ENCODE results near the gene ADRM1.

Gene ADRM1

GRCh38 chr20:62332421-62332820, 29.6 kb downstream of the ADRM1 start:
- no peak for DNase-seq (ENCODE audit: extremely low read depth, low read depth)
- TF ChIP-seq, protein P1, sequence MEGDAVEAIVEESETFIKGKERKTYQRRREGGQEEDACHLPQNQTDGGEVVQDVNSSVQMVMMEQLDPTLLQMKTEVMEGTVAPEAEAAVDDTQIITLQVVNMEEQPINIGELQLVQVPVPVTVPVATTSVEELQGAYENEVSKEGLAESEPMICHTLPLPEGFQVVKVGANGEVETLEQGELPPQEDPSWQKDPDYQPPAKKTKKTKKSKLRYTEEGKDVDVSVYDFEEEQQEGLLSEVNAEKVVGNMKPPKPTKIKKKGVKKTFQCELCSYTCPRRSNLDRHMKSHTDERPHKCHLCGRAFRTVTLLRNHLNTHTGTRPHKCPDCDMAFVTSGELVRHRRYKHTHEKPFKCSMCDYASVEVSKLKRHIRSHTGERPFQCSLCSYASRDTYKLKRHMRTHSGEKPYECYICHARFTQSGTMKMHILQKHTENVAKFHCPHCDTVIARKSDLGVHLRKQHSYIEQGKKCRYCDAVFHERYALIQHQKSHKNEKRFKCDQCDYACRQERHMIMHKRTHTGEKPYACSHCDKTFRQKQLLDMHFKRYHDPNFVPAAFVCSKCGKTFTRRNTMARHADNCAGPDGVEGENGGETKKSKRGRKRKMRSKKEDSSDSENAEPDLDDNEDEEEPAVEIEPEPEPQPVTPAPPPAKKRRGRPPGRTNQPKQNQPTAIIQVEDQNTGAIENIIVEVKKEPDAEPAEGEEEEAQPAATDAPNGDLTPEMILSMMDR (IDR thresholded peaks at IDR 0.05; ENCODE audit: low read depth, low read length) = no peak

DNA sequence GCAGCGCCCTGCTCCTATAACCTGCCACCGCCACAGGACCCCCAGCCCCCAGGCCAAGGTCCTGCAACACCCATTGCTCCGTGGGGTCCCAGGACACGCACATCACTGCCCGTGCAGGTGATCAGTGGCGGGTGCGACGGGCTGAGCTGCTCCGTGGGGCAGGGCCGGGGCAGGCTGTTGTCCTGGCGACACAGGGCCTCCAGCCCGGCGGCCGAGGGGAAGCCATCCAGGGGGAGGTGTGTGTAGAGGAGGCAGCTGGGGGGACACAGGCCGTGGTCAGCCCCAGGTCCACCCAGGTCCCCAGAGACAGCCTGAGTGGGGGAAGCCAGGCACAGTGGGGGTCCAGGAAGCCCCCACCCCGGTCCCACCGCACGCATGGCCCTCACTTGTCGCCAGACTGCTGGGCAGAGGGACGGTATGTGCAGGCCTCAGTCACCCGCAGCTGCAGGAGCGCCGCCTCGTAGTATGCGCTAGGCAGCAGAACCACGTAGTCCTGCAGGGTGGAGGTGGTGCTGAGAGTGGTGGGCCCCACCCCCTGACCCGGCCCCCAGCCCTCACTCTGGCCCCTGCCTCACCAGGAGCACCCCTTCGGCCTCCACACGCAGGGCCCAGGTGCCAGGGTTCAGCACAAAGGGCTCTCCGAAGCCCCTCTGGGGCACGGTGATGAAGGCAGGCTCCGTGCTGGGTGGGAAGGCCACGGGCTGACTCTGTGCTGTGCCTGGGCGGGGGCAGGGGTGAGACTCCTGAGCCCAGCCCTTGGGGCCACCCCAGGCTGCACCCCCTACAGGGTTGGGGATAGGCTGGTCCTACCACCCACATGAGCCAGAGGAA, 30.4 kb downstream of the ADRM1 start:
- TF ChIP-seq, protein P1 (IDR thresholded peaks at IDR 0.05; ENCODE audit: low read depth, low read length) = no peak
- DNase-seq (ENCODE audit: extremely low read depth, low read depth) = no peak

- DNase-seq (ENCODE audit: extremely low read depth, low read depth) = no peak
- TF ChIP-seq, protein P1 (IDR thresholded peaks at IDR 0.05; ENCODE audit: low read depth, low read length) = no peak
Observed at GRCh38 chr20:62333820-62334595, 31.2 kb downstream of the ADRM1 start.

DNA sequence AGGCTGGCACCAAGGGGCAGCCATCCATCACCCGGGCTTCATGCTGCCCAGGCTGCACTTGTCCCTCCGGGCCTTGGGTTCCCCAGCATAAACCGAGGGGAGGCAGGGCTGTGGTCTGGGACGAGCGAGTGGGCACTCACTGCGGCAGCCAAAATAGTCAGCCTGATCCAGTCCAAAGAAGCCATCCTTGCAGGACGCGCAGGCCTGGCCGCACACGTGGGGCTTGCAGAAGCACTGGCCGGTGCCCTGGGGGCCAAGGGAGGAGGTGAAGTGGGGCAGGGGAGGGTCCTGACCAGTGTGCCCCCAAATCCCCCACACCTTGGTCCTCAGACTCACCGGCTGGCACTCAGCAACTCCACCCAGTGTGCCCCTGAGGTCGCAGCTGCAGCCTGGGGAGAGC, 32.1 kb downstream of the ADRM1 start:
- DNase-seq (ENCODE audit: extremely low read depth, low read depth) = no peak
- TF ChIP-seq, protein P1 (IDR thresholded peaks at IDR 0.05; ENCODE audit: low read depth, low read length) = no peak

- DNase-seq (ENCODE audit: extremely low read depth, low read depth) = no peak
- TF ChIP-seq, protein P1 (IDR thresholded peaks at IDR 0.05; ENCODE audit: low read depth, low read length) = no peak
Observed at GRCh38 chr20:62335532-62335931, 32.7 kb downstream of the ADRM1 start.

DNA sequence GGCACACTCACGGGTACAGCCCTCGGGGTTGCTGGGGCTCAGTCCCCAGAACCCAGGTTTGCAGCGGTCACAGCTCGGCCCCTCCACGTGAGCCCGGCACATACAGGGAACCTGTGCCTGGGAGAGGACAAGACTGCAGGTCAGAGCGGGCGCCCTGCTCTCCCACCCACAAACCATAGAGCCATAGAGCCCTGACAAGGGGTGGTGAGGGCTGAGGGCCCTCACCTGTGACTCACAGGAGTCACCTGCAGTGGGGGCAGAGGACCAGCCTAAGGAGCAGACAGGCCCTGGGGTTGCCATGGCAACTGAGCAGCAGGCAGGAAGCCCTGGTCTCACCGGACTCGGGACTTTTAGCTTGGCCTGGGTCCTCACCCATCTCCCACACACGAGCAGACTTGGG, 33.5 kb downstream of the ADRM1 start:
- TF ChIP-seq, protein P1 (IDR thresholded peaks at IDR 0.05; ENCODE audit: low read depth, low read length) = no peak
- DNase-seq (ENCODE audit: extremely low read depth, low read depth) = no peak
